ES-I3 (cell line): ENCODE results near the gene PIGL.
"Not testable (repeated sequence)": the region's sequence is repeated elsewhere in the genome, so short reads cannot be mapped to it uniquely, and the experiment has no call there.

Experiments used
- H3K36me3 ChIP-seq: 2 replicates; pipeline ENCODE4 v1.6.1; 2013; ENCODE audit warnings: mild to moderate bottlenecking, low read length, control low read depth, moderate library complexity; ENCODE audit not compliant: insufficient read depth
- H3K4me1 ChIP-seq: 2 replicates; pipeline ENCODE4 v1.6.1; 2013; ENCODE audit warnings: mild to moderate bottlenecking, control low read depth, low read length; ENCODE audit not compliant: insufficient read depth
- H3K9ac ChIP-seq: 2 replicates; pipeline ENCODE4 v1.6.1; 2013; ENCODE audit warnings: low read depth, mild to moderate bottlenecking, low read length, moderate library complexity
- H3K9me3 ChIP-seq: 2 replicates; pipeline ENCODE4 v1.6.1; 2013; ENCODE audit warnings: mild to moderate bottlenecking, low read length, moderate library complexity; ENCODE audit not compliant: control insufficient read depth, insufficient read depth

PIGL gene

DNA sequence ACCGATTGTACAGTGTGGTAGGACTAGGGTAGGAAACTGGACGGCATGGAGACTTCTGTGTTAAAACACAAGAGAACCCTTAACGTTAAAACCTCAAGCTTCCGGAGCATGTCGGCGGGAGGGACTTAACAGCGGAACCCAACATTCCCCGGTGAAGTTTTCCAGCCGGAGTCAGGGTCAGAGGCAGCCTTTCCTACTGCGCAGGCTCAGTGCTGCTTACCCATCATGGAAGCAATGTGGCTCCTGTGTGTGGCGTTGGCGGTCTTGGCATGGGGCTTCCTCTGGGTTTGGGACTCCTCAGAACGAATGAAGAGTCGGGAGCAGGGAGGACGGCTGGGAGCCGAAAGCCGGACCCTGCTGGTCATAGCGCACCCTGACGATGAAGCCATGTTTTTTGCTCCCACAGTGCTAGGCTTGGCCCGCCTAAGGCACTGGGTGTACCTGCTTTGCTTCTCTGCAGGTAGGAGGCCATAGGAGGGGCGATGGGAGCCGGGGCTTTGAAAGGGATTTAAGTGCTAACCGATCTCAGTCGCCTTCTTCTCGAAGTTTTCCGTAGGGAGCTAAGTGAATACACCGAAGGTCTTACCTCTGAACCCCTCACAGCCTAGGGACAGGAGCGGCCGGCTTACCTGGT is at the start of gene PIGL:
Gene PIGL, plus strand, starts transcription at position 209 of the 634 bp plus-strand sequence. Its CDS starts 17 bp downstream, at position 226.
- Histone ChIP-seq H3K36me3 (no peaks in the 10 kb centered on the region), H3K9me3 (no peaks in the 10 kb centered on the region), H3K4me1 (peaks cover 4% of the 10 kb centered on the region; the same call in 1 of the 2 replicates), H3K9ac (peak within 1 kb of the TSS; percentile 91)

- Histone ChIP-seq H3K4me1 (no peaks in the 10 kb centered on the region), H3K9ac (no peak overlapping the region), H3K9me3 (no peaks in the 10 kb centered on the region), H3K36me3 (no peaks in the 10 kb centered on the region)
These were observed 45.4 kb upstream of the PIGL start for GRCh38 chr17:16171613-16172012.

- no peaks in the 10 kb centered on the region for H3K36me3 ChIP-seq
- H3K4me1 ChIP-seq: no peaks in the 10 kb centered on the region
- no peak overlapping the region for H3K9ac ChIP-seq
- H3K9me3 ChIP-seq: no peaks in the 10 kb centered on the region
These were observed 38.2 kb upstream of the PIGL start for GRCh38 chr17:16178836-16179235.

DNA sequence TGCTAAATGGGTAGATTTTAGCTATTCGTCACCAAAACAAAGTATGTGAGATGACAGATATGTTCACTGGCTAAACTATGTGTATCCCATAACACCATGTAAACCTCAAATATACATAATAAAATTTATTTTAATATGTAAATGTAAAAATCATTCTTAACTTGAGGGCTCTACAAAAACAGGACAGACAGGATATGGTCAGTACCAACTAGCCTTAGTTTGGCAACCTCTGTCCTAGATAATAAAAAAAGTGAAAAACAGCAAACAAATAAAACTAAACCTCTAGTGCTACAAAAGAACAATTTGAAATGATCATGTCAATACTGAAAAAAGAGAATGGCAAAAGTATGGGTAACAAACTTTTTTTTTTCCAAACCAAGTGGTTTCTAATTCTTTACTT is 35.4 kb upstream of the PIGL start:
- no peaks in the 10 kb centered on the region for H3K4me1 ChIP-seq
- H3K9me3 ChIP-seq: no peaks in the 10 kb centered on the region
- H3K36me3 ChIP-seq: no peaks in the 10 kb centered on the region; the same call in 1 of the 2 replicates
- no peak overlapping the region for H3K9ac ChIP-seq

DNA sequence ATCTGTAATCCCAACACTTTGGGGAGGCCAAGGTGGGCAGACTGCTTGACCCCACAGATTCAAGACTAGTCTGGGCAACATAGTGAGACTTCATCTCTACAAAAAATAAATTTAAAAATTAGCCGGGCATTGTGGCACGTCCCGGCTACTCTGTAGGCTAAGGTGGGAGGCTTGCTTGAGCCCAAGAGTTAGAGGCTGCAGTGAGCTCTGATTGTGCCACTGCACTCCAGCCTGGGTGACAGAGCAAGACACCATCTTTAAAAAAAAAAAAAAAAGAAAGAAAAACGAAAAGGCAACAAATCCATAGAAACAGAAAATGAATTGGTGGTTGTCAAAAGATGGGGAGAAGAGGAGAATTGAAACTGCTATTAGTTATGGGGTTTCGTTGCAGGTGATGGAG is 29.4 kb upstream of the PIGL start:
- no peaks in the 10 kb centered on the region; the same call in 1 of the 2 replicates for H3K36me3 ChIP-seq
- H3K4me1 ChIP-seq: no peaks in the 10 kb centered on the region
- no peaks in the 10 kb centered on the region for H3K9me3 ChIP-seq
- H3K9ac ChIP-seq: no peak overlapping the region

DNA sequence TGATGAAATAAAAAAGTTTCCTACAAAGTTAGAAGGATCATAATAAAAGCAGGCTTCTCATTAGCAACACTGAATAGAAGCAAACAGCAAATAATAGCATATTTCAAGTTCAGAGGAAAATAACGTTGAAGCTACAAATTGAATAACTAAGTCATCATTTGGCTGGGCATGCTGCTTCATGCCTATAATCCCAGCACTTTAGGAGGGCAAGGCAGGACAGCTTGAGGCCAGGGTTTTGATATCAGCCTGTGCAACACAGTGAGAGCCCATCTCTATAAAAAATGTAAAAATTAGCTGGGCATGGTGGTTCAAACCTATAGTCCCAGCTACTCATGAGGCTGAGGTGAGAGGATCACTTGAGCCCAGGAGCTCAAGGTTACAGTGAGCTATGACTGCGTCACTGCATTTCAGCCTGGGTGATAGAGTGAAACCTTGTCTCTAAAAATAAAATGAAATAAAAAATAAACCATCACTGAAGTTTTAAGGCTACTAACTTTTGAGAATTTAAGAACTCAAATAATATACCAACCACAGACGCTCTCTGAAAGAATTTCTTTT is 27.1 kb upstream of the PIGL start:
- Histone ChIP-seq H3K9ac (no peak overlapping the region), H3K4me1 (no peaks in the 10 kb centered on the region), H3K36me3 (no peaks in the 10 kb centered on the region; the same call in 1 of the 2 replicates), H3K9me3 (no peaks in the 10 kb centered on the region)

DNA sequence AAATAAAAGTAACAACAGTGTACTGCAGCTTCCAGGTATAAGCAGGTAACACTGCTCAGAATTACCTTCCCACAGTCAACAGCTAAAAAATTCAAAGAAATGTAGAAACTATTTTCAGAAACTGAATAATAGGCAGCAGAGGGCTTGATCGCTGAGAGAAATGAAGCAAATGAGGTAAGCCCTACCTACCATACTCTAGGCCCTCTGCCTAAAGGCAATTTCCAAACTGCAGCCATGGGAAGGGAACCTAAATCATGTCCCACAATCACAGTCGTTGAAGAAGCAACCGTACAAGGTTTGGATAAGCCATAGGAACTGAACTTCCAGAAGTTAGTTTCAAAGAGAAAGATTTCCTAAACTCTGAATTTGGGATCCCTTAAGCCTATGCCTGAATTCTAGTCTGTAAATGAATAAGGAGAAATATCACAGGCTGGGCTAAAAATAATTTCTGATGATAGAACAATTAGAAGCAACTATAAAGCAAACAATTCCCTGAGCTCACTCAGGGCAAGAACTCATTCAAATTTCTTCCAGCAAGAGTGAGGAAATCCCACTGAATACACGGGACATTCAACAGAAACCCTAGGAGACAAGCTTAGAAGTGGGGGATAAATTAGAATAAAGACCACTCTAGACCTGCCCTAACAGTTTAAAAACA is 26.2 kb upstream of the PIGL start:
- Histone ChIP-seq H3K9me3 (no peaks in the 10 kb centered on the region), H3K4me1 (no peaks in the 10 kb centered on the region), H3K9ac (no peak overlapping the region), H3K36me3 (no peaks in the 10 kb centered on the region; the same call in 1 of the 2 replicates)

DNA sequence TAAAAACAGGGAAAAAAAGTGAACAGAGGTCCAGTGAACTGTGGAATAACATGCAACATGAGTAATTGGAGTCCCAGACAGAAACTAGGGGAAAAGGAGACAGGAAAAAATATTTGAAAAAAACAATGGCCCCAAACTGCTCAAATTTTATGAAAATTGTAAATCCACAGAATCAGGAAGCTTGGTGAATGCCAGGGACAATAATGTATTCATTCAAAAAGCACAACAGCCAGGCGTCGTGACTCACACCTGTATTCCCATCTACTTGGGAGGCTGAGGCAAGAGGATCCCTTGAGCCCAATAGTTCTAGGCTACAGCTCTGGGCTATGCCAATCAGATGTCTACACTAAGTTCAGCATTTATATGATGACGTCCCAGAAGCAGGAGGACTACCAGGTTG is 25.4 kb upstream of the PIGL start:
- Histone ChIP-seq H3K4me1 (no peaks in the 10 kb centered on the region), H3K9ac (no peak overlapping the region), H3K9me3 (no peaks in the 10 kb centered on the region), H3K36me3 (no peaks in the 10 kb centered on the region)

DNA sequence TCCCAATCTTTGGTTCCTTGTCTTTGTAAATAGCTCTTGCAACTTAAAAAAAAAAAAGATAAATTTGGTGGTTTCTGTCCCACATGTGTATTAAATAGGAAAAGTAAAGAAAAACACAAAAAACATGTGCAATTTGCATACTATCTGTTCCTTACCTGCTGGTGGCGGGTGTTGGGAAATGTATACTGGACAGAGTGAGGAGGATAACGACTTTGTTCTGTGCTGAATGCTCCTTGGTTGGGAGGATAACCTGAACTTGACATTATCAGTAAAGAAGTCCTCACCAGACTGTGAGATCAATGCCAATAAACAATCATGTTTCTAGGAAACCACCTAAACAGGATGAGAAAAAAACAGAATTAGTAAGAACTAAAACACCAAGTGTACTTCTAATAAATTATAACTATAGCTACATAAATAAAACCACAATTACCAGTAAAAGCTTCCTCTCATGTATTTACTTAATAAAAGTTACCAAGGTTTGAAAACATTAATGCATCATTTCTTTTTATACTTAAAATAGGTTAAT is 22.6 kb upstream of the PIGL start:
- not testable (repeated sequence) for H3K9me3 ChIP-seq, H3K4me1 ChIP-seq, H3K9ac ChIP-seq, H3K36me3 ChIP-seq

- Histone ChIP-seq H3K9ac (no peak overlapping the region), H3K9me3 (no peaks in the 10 kb centered on the region), H3K4me1 (peaks cover 3% of the 10 kb centered on the region; the same call in 1 of the 2 replicates), H3K36me3 (no peaks in the 10 kb centered on the region)
These were observed 19.7 kb upstream of the PIGL start for GRCh38 chr17:16197276-16197675.

- Histone ChIP-seq H3K9me3 (no peaks in the 10 kb centered on the region), H3K36me3 (no peaks in the 10 kb centered on the region), H3K4me1 (peaks cover 3% of the 10 kb centered on the region; the same call in 1 of the 2 replicates), H3K9ac (peak overlapping the region; percentile 7; the same call in 1 of the 2 replicates)
These were observed 17.9 kb upstream of the PIGL start for GRCh38 chr17:16199093-16199492.

- not testable (repeated sequence) for H3K9ac ChIP-seq, H3K36me3 ChIP-seq, H3K4me1 ChIP-seq, H3K9me3 ChIP-seq
These were observed 15.3 kb upstream of the PIGL start for GRCh38 chr17:16201693-16202131.

DNA sequence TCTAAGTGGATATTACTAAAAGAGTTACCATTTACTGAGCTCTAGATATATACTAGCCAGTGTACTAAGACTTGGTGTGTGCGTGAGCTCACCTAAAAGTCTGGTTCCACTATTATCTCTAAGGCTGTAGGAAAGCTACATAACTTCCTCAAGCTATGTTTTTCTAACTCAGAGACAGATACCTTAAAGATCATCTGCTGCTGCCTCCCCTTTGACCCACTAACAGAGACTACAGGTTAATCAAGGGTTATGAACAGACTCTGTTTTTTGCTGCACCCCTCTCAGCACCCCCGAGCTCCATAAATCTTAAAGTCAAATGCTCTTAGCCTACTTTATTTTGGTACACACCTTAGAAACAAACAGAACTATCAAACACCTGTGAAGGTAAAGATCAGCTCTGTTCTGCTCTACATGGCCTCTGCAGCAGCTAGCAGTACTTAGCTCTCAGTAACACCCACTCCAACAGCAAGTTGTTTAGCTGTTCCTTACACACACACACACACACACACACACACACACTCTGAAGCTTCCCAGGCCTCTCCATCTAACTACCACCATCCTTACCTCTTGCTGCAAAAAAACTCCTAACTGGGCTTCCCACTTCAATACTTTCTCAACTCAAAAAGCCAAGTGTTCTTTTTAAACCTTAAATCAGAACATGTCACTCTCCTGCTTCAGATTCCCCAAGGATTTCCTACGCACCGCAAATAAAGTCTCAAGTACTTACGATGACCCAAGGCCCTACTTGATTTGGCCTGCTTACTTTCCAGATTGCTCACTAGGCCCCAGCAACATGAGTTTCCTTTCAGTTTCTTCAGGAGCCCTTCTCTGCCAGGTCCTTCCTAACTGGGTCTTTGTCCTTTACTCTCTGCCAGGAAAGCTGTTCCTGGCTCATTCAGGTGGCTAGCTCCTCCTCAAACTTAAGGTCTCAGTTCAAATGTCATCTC is 14.2 kb upstream of the PIGL start:
- not testable (repeated sequence) for H3K4me1 ChIP-seq, H3K9me3 ChIP-seq, H3K36me3 ChIP-seq, H3K9ac ChIP-seq

- H3K4me1 ChIP-seq, H3K36me3 ChIP-seq, H3K9ac ChIP-seq, H3K9me3 ChIP-seq: not testable (repeated sequence)
These were observed 12.2 kb upstream of the PIGL start for GRCh38 chr17:16204763-16205162.
